ENCODE results near the gene OR9Q2. TPM values are rescaled to one million over a fixed set of nuclear protein-coding genes. Genes with fewer than 3 reads are reported as not detected.

Gene OR9Q2
- total and polyA plus RNA-seq, 2 of the 13 experiments (the other 11 are each of a cell fraction or from before 2014, with no cell fraction given) = not detected

GRCh38 chr11:58165504-58166106, 23.3 kb upstream of the OR9Q2 start (continued):
- no peak for TF ChIP-seq AGO1 (IDR thresholded peaks at IDR 0.05; ENCODE audit: low read depth, low read length, poor library complexity, severe bottlenecking)
- TF ChIP-seq ZNF800 (CRISPR knock-in tag; IDR thresholded peaks at IDR 0.05) = no peak
- no peak for TF ChIP-seq SP2 (CRISPR knock-in tag; IDR thresholded peaks at IDR 0.05)
- no peak for TF ChIP-seq PCBP1 (IDR thresholded peaks at IDR 0.05; ENCODE audit: borderline replicate concordance, low read depth, low read length)
- no peak for TF ChIP-seq ZC3H13 (CRISPR knock-in tag; IDR thresholded peaks at IDR 0.05)
- no peak for TF ChIP-seq SP140L (CRISPR knock-in tag; IDR thresholded peaks at IDR 0.05; ENCODE audit: borderline replicate concordance)
- no peak for TF ChIP-seq PBX3 (CRISPR knock-in tag; IDR thresholded peaks at IDR 0.05; ENCODE audit: borderline replicate concordance)
- TF ChIP-seq KLF12 (CRISPR knock-in tag; IDR thresholded peaks at IDR 0.05; ENCODE audit: borderline replicate concordance) = no peak
- TF ChIP-seq, protein P1, sequence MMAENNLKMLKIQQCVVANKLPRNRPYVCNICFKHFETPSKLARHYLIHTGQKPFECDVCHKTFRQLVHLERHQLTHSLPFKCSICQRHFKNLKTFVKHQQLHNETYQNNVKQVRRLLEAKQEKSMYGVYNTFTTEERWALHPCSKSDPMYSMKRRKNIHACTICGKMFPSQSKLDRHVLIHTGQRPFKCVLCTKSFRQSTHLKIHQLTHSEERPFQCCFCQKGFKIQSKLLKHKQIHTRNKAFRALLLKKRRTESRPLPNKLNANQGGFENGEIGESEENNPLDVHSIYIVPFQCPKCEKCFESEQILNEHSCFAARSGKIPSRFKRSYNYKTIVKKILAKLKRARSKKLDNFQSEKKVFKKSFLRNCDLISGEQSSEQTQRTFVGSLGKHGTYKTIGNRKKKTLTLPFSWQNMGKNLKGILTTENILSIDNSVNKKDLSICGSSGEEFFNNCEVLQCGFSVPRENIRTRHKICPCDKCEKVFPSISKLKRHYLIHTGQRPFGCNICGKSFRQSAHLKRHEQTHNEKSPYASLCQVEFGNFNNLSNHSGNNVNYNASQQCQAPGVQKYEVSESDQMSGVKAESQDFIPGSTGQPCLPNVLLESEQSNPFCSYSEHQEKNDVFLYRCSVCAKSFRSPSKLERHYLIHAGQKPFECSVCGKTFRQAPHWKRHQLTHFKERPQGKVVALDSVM (CRISPR knock-in tag; IDR thresholded peaks at IDR 0.05) = no peak
- TF ChIP-seq EZH2 (conservative IDR thresholded peaks at IDR 0.05; ENCODE audit: low read depth, low read length) = no peak
- no peak for TF ChIP-seq BATF2 (CRISPR knock-in tag; IDR thresholded peaks at IDR 0.05)
- peak; percentile 81; the same call in 1 of the 2 replicates for TF ChIP-seq CHD4 (IDR thresholded peaks at IDR 0.05; ENCODE audit: borderline replicate concordance, low read length)
- peak; percentile 93; the same call in 1 of the 2 replicates for TF ChIP-seq GATA4 (IDR thresholded peaks at IDR 0.05; ENCODE audit: borderline replicate concordance, low read depth)
- no peak for TF ChIP-seq HBP1 (CRISPR knock-in tag; IDR thresholded peaks at IDR 0.05; ENCODE audit: low read depth)
- TF ChIP-seq ZNF572 (CRISPR knock-in tag; IDR thresholded peaks at IDR 0.05) = no peak
- TF ChIP-seq ZNF484 (CRISPR knock-in tag; IDR thresholded peaks at IDR 0.05; ENCODE audit: borderline replicate concordance, low read depth) = no peak
- no peak for TF ChIP-seq HOXD1 (CRISPR knock-in tag; IDR thresholded peaks at IDR 0.05)
- no peak for TF ChIP-seq ZNF253 (CRISPR knock-in tag; IDR thresholded peaks at IDR 0.05; ENCODE audit: borderline replicate concordance)
- no peak for TF ChIP-seq FOXK1 (CRISPR knock-in tag; IDR thresholded peaks at IDR 0.05; ENCODE audit: borderline replicate concordance, low read depth)
- TF ChIP-seq ZNF331 (CRISPR knock-in tag; IDR thresholded peaks at IDR 0.05) = peak; percentile 81
- TF ChIP-seq SIX1 (CRISPR knock-in tag; IDR thresholded peaks at IDR 0.05; ENCODE audit: borderline replicate concordance) = peak; percentile 81; the same call in 1 of the 2 replicates
- TF ChIP-seq ZNF746 (CRISPR knock-in tag; IDR thresholded peaks at IDR 0.05) = no peak

Data from HepG2 (cell line).